ENCODE data around the gene PRKAG2.

DNA sequence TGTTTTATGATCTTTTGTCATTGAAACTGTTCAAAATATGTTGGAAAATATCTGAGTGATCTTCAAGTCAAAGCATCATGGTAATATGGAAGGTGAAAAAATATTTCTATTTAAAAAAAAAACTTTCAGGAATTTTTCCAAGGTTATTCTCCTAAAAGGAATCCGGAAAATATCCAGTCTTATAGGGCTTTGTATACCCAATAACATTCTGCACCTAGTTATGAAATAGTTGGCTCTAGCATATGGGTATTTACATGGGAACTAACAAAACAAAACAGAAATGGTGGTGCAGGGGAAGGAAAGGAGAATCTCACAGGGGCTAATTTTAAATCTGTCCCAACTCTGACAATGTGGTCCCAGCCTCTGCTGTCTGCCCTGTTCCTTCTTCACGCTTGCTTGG is 190.1 kb downstream of the PRKAG2 start:
- TF ChIP-seq, protein P1, sequence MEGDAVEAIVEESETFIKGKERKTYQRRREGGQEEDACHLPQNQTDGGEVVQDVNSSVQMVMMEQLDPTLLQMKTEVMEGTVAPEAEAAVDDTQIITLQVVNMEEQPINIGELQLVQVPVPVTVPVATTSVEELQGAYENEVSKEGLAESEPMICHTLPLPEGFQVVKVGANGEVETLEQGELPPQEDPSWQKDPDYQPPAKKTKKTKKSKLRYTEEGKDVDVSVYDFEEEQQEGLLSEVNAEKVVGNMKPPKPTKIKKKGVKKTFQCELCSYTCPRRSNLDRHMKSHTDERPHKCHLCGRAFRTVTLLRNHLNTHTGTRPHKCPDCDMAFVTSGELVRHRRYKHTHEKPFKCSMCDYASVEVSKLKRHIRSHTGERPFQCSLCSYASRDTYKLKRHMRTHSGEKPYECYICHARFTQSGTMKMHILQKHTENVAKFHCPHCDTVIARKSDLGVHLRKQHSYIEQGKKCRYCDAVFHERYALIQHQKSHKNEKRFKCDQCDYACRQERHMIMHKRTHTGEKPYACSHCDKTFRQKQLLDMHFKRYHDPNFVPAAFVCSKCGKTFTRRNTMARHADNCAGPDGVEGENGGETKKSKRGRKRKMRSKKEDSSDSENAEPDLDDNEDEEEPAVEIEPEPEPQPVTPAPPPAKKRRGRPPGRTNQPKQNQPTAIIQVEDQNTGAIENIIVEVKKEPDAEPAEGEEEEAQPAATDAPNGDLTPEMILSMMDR (IDR thresholded peaks at IDR 0.05) = no peak
- TF ChIP-seq POLR2A (IDR thresholded peaks at IDR 0.05) = no peak
